Hair follicle dermal papilla cell (primary cell): ENCODE data around the gene OR2T34. TPM values are rescaled to one million over a fixed set of nuclear protein-coding genes. Genes with fewer than 3 reads are reported as not detected.

Experiments
- small RNA-seq: library from RNA; depleted of rRNA; stranded (forward); fragments of <200 nt; gene quantifications from one replicate; pipeline ENCODE3, GENCODE V24; 2012
- total RNA-seq: library from RNA; depleted of rRNA; stranded (reverse); fragments of >200 nt; gene quantifications from 2 replicates; pipeline ENCODE4 v1.2.3, GENCODE V29; 2012

OR2T34 gene
- total RNA-seq: not detected in 2 replicates

GRCh38 chr1:248574657-248575056 is at the start of gene OR2T34:
TSS of gene OR2T34 (minus strand) at chr1:248574757. CDS start at chr1:248574757, 0 bp downstream.

GRCh38 chr1:248597589-248597988 is 23.0 kb upstream of the OR2T34 start, which contains the start of gene OR2T10:
TSS of gene OR2T10 (minus strand) at chr1:248597700. CDS start at chr1:248593768, 3,932 bp downstream.

DNA sequence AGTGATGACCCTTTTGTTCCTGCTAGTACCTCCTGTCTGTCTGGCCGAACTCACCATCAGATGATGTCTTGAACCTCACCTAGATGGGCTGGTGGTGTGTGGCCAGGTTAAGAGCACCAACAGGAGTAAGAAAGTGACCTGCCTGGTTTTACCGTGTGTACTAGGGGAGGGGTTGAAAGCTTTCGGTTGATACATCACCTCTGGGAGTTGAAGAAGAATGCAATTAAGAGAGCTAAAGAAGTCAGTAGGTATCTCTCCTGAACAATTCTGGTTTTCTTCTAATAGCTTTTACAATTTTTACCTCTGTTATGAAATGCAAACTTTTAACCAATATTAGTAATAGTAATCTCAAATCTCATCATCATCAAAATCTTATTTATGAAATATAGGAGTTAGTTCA is 11.9 kb downstream of the OR2T34 start, which contains the start of gene OR2T29:
TSS of gene OR2T29 (minus strand) at position 101 of the 400 bp plus-strand sequence. CDS start 3,281 bp downstream, outside the sequence.

Small RNAs within 50 kb of the gene (small RNA-seq; reads per million reads assigned to genes)
- gene RF00019: not detected

Other genes with a start within 250 kb of the OR2T34 start
- not detected in 2 replicates for gene OR14C36, start 226.0 kb downstream of the OR2T34 start, total RNA-seq
- not detected in 2 replicates for gene OR2T4, start 213.1 kb downstream of the OR2T34 start, total RNA-seq
- gene OR2T6, start 199.0 kb downstream of the OR2T34 start, total RNA-seq: not detected in 2 replicates
- gene OR2T1, start 171.7 kb downstream of the OR2T34 start, total RNA-seq: not detected in 2 replicates
- not detected in 2 replicates for gene OR2T2, start 129.1 kb downstream of the OR2T34 start, total RNA-seq
- not detected in 2 replicates for gene OR2T3, start 101.4 kb downstream of the OR2T34 start, total RNA-seq
- gene OR2T5, start 86.2 kb downstream of the OR2T34 start, total RNA-seq: not detected in 2 replicates
- not detected in 2 replicates for gene OR2G6, start 66.7 kb downstream of the OR2T34 start, total RNA-seq
- gene OR2T29, start 12.0 kb downstream of the OR2T34 start, total RNA-seq: not detected in 2 replicates
- gene OR2T10, start 22.9 kb upstream of the OR2T34 start, total RNA-seq: not detected in 2 replicates
- gene OR2T11, start 60.3 kb upstream of the OR2T34 start, total RNA-seq: not detected in 2 replicates
- not detected in 2 replicates for gene OR2T35, start 70.5 kb upstream of the OR2T34 start, total RNA-seq
- gene OR2T27, start 80.8 kb upstream of the OR2T34 start, total RNA-seq: not detected in 2 replicates
- not detected in 2 replicates for gene OR14I1, start 128.0 kb upstream of the OR2T34 start, total RNA-seq
- not detected in 2 replicates for gene LYPD8, start 181.0 kb upstream of the OR2T34 start, total RNA-seq